ENCODE data around the gene PADI2.

GRCh38 chr1:17097147-17097546, 22.1 kb downstream of the PADI2 start:
- TF ChIP-seq, protein P1, sequence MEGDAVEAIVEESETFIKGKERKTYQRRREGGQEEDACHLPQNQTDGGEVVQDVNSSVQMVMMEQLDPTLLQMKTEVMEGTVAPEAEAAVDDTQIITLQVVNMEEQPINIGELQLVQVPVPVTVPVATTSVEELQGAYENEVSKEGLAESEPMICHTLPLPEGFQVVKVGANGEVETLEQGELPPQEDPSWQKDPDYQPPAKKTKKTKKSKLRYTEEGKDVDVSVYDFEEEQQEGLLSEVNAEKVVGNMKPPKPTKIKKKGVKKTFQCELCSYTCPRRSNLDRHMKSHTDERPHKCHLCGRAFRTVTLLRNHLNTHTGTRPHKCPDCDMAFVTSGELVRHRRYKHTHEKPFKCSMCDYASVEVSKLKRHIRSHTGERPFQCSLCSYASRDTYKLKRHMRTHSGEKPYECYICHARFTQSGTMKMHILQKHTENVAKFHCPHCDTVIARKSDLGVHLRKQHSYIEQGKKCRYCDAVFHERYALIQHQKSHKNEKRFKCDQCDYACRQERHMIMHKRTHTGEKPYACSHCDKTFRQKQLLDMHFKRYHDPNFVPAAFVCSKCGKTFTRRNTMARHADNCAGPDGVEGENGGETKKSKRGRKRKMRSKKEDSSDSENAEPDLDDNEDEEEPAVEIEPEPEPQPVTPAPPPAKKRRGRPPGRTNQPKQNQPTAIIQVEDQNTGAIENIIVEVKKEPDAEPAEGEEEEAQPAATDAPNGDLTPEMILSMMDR (IDR thresholded peaks at IDR 0.05): no peak
- TF ChIP-seq POLR2A (IDR thresholded peaks at IDR 0.05): no peak
